HG02973 (cell line): Measurements from ENCODE around the gene TDRD9.

Source experiments
- ATAC-seq: cut with Tn5 transposase; IDR thresholded peaks from one replicate; pipeline ENCODE4 v1.9.1; 2021; ENCODE audit warnings: moderate library complexity; ENCODE audit not compliant: unreplicated experiment

TDRD9 gene

GRCh38 chr14:104100171-104101085 is 172.2 kb downstream of the TDRD9 start:
- no peak for ATAC-seq

- ATAC-seq: no peak
These were observed 172.9 kb downstream of the TDRD9 start for GRCh38 chr14:104101086-104101621.

GRCh38 chr14:104101651-104102281 is 173.5 kb downstream of the TDRD9 start:
- ATAC-seq: no peak
